GM21786 (cell line): ENCODE measurements around the gene RAD9A.

ENCODE experiments used
- ATAC-seq: cut with Tn5 transposase; IDR thresholded peaks from one replicate; pipeline ENCODE4 v1.9.1; 2021; ENCODE audit not compliant: unreplicated experiment

Gene RAD9A

GRCh38 chr11:67373648-67374570, 17.9 kb upstream of the RAD9A start:
- no peak for ATAC-seq

GRCh38 chr11:67374571-67375281, 17.1 kb upstream of the RAD9A start:
- no peak for ATAC-seq

- ATAC-seq: no peak
Observed at GRCh38 chr11:67375320-67376055, 16.3 kb upstream of the RAD9A start.

GRCh38 chr11:67376063-67376820, 15.5 kb upstream of the RAD9A start:
- ATAC-seq: no peak

GRCh38 chr11:67376873-67377808, 14.6 kb upstream of the RAD9A start:
- ATAC-seq: no peak

- no peak for ATAC-seq
Observed at GRCh38 chr11:67378544-67378943, 13.2 kb upstream of the RAD9A start.

GRCh38 chr11:67379061-67380058, 12.4 kb upstream of the RAD9A start:
- ATAC-seq: no peak

GRCh38 chr11:67381244-67381972, 10.4 kb upstream of the RAD9A start:
- no peak for ATAC-seq

- ATAC-seq: peak; percentile 50
Observed at GRCh38 chr11:67382276-67383136, 9.3 kb upstream of the RAD9A start.

GRCh38 chr11:67384851-67385366, 6.9 kb upstream of the RAD9A start:
- no peak for ATAC-seq

GRCh38 chr11:67387069-67387468, 4.7 kb upstream of the RAD9A start:
- ATAC-seq: no peak

GRCh38 chr11:67387518-67387917, 4.3 kb upstream of the RAD9A start:
- no peak for ATAC-seq

GRCh38 chr11:67389477-67389876, 2.3 kb upstream of the RAD9A start:
- ATAC-seq: no peak

- ATAC-seq: no peak
Observed at GRCh38 chr11:67390947-67391303, 861 bp upstream of the RAD9A start.

- ATAC-seq: no peak
Observed at GRCh38 chr11:67392183-67392715, 463 bp downstream of the RAD9A start.

- no peak for ATAC-seq
Observed at GRCh38 chr11:67393437-67393836, 1.7 kb downstream of the RAD9A start.
